ENCODE measurements around the gene DYNC1I1. TPM values are rescaled to one million over a fixed set of nuclear protein-coding genes. Genes with fewer than 3 reads are reported as not detected.

DYNC1I1 gene
- total RNA-seq, 1 donor from 2014 or later: 3.9 TPM

GRCh38 chr7:95788884-95789283 is 16.5 kb downstream of the DYNC1I1 start:
- no peak for DNase-seq (ENCODE audit: low read depth, low spot score)

DNA sequence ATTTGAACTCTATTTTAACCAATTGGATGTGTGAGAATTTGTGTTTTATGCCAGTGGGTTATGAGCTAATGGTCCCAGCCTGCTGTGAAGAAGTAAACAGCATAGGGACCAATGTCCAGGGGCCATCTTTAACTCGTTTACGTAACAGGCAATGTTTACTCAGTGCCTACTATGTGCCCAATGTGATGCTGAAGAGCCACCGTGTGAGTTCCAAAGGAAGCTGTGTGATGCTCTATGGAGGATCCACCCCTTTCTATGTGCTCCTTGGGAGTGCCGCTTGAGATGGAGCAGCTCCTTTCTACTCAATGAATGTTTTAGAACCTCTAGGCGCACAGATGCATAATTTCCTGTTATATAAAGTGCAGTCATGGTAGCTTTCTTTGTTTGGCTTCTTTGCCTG is 21.3 kb downstream of the DYNC1I1 start:
- no peak for DNase-seq (ENCODE audit: low read depth, low spot score)

DNA sequence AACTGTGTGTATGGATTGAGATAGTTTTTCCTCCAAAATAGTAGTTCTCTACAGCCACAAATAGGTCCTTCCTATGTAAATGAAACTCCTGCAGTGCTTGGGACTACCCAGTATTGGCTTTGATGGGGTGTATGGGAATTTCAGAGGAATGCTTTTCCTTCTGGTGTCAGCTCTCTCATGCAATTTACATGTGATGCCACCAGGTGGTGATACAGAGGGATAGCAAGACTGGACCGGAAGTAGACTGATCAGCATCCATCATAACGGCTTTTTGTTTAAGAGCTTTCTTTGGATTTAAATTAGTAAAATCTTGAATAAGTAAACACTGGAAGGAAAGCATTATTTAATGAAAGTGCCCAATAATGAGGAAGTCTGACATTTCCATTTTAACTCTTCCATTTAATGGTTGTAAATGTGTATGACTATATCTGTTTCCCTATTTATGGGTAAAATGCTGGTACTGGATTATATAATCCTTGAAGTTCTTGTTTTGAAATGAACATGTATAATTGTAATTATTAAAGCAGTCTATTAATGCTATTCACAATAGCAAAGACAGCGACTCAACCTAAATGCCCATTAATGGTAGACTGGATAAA is 22.7 kb downstream of the DYNC1I1 start:
- DNase-seq (ENCODE audit: low read depth, low spot score): no peak

- no peak for DNase-seq (ENCODE audit: low read depth, low spot score)
Observed at GRCh38 chr7:95796617-95797016, 24.3 kb downstream of the DYNC1I1 start.

DNA sequence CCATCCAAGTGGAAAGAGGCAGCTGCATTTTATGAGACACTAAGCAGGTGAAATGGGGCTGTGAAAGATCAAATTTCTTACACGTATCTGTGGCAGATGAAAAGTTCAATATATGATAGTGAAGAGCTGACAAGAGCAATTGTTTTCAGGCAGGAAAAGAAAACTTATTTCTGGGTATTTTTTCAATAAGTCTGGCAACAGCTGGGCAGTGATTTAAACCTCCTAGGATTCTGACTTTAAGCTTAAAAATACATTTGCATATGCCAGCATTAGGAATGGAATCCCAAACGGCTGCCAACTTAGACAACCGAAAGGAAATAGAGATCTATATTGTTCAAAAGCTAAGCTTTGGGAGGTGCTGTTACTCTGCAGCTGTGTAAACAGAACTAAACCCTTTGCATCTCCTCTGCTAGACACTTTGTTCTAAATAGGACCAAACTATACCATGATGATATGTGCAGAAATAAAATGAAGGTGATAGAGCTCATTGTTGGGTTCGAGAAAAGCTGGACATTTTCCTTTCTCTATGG is 26.1 kb downstream of the DYNC1I1 start:
- peak; percentile 83 for DNase-seq (ENCODE audit: low read depth, low spot score)

- no peak for DNase-seq (ENCODE audit: low read depth, low spot score)
Observed at GRCh38 chr7:95800787-95801186, 28.4 kb downstream of the DYNC1I1 start.

DNA sequence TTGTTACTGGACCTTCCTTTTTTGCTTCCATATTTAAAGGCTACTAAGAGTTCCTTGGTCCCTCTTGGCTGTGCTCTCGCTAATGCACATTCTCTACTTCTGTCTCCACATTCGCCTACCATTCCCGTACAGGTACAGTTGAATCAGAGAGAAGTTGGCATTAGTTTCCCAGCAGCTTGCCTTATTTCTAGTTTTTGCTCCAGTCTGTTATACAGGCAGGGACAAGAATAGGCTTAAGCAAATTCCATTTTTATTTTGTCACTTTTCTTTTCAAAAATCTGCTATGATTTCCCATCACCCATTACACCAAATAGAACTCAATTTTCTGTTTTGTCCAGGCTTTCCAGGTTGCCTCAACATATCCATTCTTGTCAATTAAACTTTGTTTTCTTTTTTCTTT is 29.9 kb downstream of the DYNC1I1 start:
- DNase-seq (ENCODE audit: low read depth, low spot score): no peak

- no peak for DNase-seq (ENCODE audit: low read depth, low spot score)
Observed at GRCh38 chr7:95804052-95804451, 31.7 kb downstream of the DYNC1I1 start.

GRCh38 chr7:95805909-95806308 is 33.6 kb downstream of the DYNC1I1 start:
- no peak for DNase-seq (ENCODE audit: low read depth, low spot score)

- DNase-seq (ENCODE audit: low read depth, low spot score): no peak
Observed at GRCh38 chr7:95808396-95808795, 36.0 kb downstream of the DYNC1I1 start.

GRCh38 chr7:95811846-95812445 is 39.6 kb downstream of the DYNC1I1 start:
- DNase-seq (ENCODE audit: low read depth, low spot score): no peak

GRCh38 chr7:95814721-95815120 is 42.4 kb downstream of the DYNC1I1 start:
- no peak for DNase-seq (ENCODE audit: low read depth, low spot score)

DNA sequence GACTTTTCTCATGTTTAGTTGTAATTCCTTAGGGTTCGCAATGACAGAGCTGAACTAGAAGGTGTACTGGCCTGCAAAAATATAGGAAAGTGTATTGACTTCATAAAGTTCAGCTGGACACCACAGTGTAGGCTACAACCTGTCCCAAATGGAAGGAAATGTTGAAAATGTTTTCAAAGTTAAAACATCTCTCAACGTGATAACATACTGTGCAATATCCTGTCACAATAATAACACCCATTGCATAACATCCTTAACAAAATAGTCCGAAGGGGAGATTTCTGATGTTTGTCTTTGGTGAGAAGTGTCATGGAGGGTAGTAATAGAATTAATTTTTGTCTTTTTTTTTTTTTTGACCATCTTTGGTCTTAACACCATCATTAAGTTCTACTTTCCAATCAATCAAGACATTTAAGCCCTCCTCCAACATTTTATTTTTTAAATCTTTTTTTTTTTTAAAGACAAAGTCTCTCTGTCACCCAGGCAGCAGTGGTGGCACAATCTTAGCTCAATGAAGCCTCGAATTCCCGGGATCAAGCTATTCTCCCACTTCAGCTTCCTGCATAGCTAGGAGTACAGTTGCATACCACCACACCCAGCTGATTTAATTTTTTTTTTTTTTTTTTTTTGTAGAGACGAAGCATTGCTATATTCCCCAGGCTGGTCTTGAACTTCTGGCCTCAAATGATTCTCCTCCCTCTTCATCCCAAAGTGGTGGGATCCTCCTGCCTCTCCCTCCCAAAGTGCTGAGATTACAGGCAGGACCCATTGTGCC is 45.7 kb downstream of the DYNC1I1 start:
- no peak for DNase-seq (ENCODE audit: low read depth, low spot score)

DNA sequence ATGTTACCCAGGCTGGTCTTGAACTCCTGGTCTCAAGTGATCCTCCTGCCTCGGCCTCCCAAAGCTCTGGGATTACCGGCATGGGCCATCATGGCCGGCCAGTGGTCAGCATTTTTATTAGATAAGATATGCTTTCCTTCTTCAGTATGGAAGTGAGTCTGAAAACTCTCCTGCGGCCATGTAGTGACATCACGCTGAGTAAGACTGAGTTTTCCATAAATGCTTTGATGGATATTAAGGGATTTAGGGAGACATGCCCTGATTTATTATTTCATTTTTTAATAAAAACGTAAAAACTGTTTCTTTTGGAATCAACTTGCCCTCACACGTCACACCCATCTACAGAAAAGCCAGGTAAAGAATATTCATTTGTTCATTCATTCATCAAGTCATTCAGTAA is 48.4 kb downstream of the DYNC1I1 start:
- no peak for DNase-seq (ENCODE audit: low read depth, low spot score)

GRCh38 chr7:95822717-95823116 is 50.4 kb downstream of the DYNC1I1 start:
- no peak for DNase-seq (ENCODE audit: low read depth, low spot score)

GRCh38 chr7:95824616-95825015 is 52.3 kb downstream of the DYNC1I1 start:
- DNase-seq (ENCODE audit: low read depth, low spot score): no peak

DNA sequence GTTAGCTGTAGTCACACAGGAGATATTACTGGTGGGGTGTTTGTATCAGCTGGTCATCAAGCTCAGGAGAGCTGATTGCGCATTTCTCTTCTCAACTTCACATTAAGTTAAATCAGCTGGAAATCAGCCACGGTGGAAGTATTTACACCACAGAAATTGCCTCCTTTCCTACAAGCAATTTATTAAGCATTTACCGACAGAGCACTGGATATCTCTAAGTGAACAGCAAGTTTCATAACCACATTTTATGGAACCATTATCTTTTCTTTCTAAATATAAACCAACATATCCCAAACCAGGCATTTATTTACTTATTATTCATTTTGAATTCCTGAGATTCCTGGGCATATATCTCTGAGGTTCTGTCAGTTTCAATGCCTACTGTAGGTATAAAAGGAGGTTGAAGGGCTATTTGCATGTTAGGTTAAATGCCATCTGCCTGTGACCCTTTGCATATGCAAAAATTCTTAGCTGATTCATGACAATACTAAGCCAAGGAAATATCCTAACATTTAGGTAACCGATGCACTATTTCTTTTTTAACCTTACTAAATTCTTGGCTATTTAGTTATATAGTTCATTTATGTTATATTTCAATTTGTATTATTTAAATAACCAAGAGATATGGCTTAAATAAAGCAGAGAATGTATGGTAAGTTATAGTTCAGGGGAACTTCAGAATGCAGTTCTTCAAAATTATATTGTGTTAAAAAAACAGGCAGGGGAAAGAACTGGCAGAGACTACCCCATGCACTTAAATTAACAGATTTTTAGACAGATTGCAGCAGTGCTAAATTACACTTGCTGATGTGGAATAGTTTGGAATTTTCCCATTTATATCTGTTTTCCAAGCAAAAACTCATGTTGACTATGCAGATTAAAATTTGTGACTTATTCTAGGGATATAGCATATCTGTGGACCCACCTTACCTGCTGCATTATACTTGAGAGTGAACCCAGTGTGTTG is 56.8 kb downstream of the DYNC1I1 start:
- no peak for DNase-seq (ENCODE audit: low read depth, low spot score)

- no peak for DNase-seq (ENCODE audit: low read depth, low spot score)
Observed at GRCh38 chr7:95840953-95841950, 68.9 kb downstream of the DYNC1I1 start.

DNA sequence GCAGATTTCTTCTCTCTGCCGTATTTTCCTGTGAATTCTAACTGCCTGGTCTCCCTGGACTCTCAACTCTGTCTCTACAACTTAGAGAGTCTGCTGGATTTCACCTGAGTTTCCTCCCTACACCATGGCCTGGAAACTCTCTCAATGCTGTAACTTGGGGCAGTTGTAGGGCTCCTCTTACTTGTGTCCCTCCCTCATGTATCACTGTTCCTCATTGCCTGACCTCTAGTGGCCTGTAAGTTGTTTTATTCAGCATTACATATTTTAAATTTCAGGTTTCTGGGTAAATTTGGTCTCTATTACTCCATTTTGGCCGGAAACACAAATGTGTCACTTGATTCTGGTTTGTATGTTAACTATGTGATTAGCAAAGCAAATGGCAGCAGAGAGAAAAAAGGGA is 70.9 kb downstream of the DYNC1I1 start:
- no peak for DNase-seq (ENCODE audit: low read depth, low spot score)

DNA sequence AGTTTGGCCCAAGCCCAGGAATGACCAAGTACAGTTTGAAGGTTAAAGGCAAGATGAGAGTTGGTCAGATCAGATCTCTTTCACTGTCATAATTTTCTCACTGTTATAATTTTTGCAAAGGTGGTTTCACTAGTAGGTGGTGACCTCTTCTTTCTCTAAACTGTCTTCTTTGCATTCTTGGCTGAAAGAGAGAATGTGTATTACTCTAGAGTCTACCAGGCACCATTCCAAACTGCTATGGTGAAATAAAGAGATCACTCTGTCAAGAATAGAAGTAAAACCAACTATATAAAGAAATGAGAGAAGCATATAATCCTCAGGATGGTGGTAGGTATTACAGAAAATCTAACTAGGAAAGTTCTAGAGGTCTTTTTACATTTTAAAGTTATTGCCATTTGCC is 72.7 kb downstream of the DYNC1I1 start:
- DNase-seq (ENCODE audit: low read depth, low spot score): no peak
